GM10266 (cell line): ENCODE data around the gene LYSMD1.
A peak's percentile ranks its signal among the peaks of the same experiment; 100 is the strongest.

Source experiments
- DNase-seq: peaks from one replicate; pipeline ENCODE4 v3.0.0; 2012; ENCODE audit errors: extremely low spot score
- CTCF ChIP-seq: IDR thresholded peaks from 2 replicates; pipeline ENCODE4 v1.5.1; 2012; ENCODE audit warnings: mild to moderate bottlenecking, low read depth; ENCODE audit not compliant: control insufficient read depth, insufficient read depth; ENCODE audit errors: missing control alignments

The LYSMD1 gene

GRCh38 chr1:151145304-151146071 lies 20.2 kb downstream of the LYSMD1 start:
- DNase-seq, result no peak
- no peak for TF ChIP-seq CTCF

- peak; percentile 6 for DNase-seq
- TF ChIP-seq CTCF, result no peak
These were observed 21.0 kb downstream of the LYSMD1 start for GRCh38 chr1:151144474-151145303.

GRCh38 chr1:151143986-151144385 lies 21.7 kb downstream of the LYSMD1 start:
- no peak for TF ChIP-seq CTCF
- peak; percentile 7 for DNase-seq

GRCh38 chr1:151143057-151143435 lies 22.7 kb downstream of the LYSMD1 start:
- peak; percentile 8 for DNase-seq
- TF ChIP-seq CTCF, result no peak

- TF ChIP-seq CTCF, result no peak
- DNase-seq, result peak; percentile 6
These were observed 23.2 kb downstream of the LYSMD1 start for GRCh38 chr1:151142411-151143056.

GRCh38 chr1:151137789-151138188 lies 27.9 kb downstream of the LYSMD1 start:
- DNase-seq, result no peak
- TF ChIP-seq CTCF, result no peak
